HepG2 (cell line): ENCODE data around the gene ELAC1. TPM values are rescaled to one million over a fixed set of nuclear protein-coding genes. Genes with fewer than 3 reads are reported as not detected.
A peak's percentile ranks its signal among the peaks of the same experiment; 100 is the strongest.

ENCODE experiments used
- AHR ChIP-seq: IDR thresholded peaks from 2 replicates; pipeline ENCODE4 v1.6.1; 2018; ENCODE audit warnings: missing genetic modification reagents, missing compliant biosample characterization
- KDM4B ChIP-seq: sonication (generic); formaldehyde crosslinking; IDR thresholded peaks from 2 replicates; pipeline ENCODE4 v1.4.0; 2020; ENCODE audit warnings: missing genetic modification reagents
- NFE2L1 ChIP-seq: sonication (generic); formaldehyde crosslinking; IDR thresholded peaks from 2 replicates; pipeline ENCODE4 v1.4.0; 2020; ENCODE audit warnings: missing genetic modification reagents, mild to moderate bottlenecking, borderline replicate concordance
- ZNF446 ChIP-seq: sonication (generic); formaldehyde crosslinking; IDR thresholded peaks from 2 replicates; pipeline ENCODE4 v1.5.0; 2020; ENCODE audit warnings: mild to moderate bottlenecking, missing genetic modification reagents
- ZNF562 ChIP-seq: sonication (generic); formaldehyde crosslinking; IDR thresholded peaks from 2 replicates; pipeline ENCODE4 v1.8.0; 2022; ENCODE audit warnings: missing genetic modification reagents, borderline replicate concordance
- ZNF720 ChIP-seq: sonication (generic); formaldehyde crosslinking; IDR thresholded peaks from 2 replicates; pipeline ENCODE4 v1.4.0; 2020; ENCODE audit warnings: missing genetic modification reagents
- ZNF772 ChIP-seq: sonication (generic); formaldehyde crosslinking; IDR thresholded peaks from 2 replicates; pipeline ENCODE4 v1.5.0; 2020; ENCODE audit warnings: mild to moderate bottlenecking, missing genetic modification reagents
- ZNF850 ChIP-seq: sonication (generic); formaldehyde crosslinking; conservative IDR thresholded peaks from 2 replicates; pipeline ENCODE4 v1.9.0; 2021; ENCODE audit warnings: mild to moderate bottlenecking, missing genetic modification reagents
- polyA plus RNA-seq, 8 experiments: library from polyadenylated mRNA; depleted of rRNA in 3 of 8; stranded (reverse) in 7 of 8; unstranded in 1 of 8; fragments of >200 nt; fragmentation: Illumina TruSeq in 4 of 8; extraction: Trizol in 4 of 8; gene quantifications; 2 replicates each; pipeline versions ENCODE4 v1.2.1 to v1.2.3, GENCODE V29; 2011 to 2016; ENCODE audit warnings: low read depth in 4 of 8, missing spikeins in 1 of 8, mixed read lengths in 1 of 8; ENCODE audit not compliant: insufficient read depth in 1 of 8
- total RNA-seq, 5 experiments: library from RNA; depleted of rRNA; stranded (reverse); fragments of >200 nt; fragmentation: Illumina TruSeq; extraction: Trizol; gene quantifications; 2 replicates each; pipeline ENCODE4 v1.2.3, GENCODE V29; 2016; ENCODE audit warnings: low read depth in 1 of 5
- TF ChIP-seq, protein P1 (sequence below): sonication (generic); formaldehyde crosslinking; IDR thresholded peaks from 2 replicates; pipeline ENCODE4 v1.4.0; 2020; ENCODE audit warnings: mild to moderate bottlenecking, missing genetic modification reagents
- TF ChIP-seq, protein P2 (sequence below): sonication (generic); formaldehyde crosslinking; IDR thresholded peaks from 2 replicates; pipeline ENCODE4 v1.4.0; 2020; ENCODE audit warnings: mild to moderate bottlenecking, missing genetic modification reagents
- TF ChIP-seq, protein P3 (sequence below): sonication (generic); formaldehyde crosslinking; IDR thresholded peaks from 2 replicates; pipeline ENCODE4 v1.5.0; 2020; ENCODE audit warnings: mild to moderate bottlenecking, missing genetic modification reagents, borderline replicate concordance
- TF ChIP-seq, protein P4 (sequence below): sonication (generic); formaldehyde crosslinking; conservative IDR thresholded peaks from 2 replicates; pipeline ENCODE4 v1.4.0; 2020; ENCODE audit warnings: missing genetic modification reagents

The ELAC1 gene
- total and polyA plus RNA-seq, 2 of the 13 experiments (the other 11 are each of a cell fraction or from before 2014, with no cell fraction given), result 1.9 to 3.6 TPM

DNA sequence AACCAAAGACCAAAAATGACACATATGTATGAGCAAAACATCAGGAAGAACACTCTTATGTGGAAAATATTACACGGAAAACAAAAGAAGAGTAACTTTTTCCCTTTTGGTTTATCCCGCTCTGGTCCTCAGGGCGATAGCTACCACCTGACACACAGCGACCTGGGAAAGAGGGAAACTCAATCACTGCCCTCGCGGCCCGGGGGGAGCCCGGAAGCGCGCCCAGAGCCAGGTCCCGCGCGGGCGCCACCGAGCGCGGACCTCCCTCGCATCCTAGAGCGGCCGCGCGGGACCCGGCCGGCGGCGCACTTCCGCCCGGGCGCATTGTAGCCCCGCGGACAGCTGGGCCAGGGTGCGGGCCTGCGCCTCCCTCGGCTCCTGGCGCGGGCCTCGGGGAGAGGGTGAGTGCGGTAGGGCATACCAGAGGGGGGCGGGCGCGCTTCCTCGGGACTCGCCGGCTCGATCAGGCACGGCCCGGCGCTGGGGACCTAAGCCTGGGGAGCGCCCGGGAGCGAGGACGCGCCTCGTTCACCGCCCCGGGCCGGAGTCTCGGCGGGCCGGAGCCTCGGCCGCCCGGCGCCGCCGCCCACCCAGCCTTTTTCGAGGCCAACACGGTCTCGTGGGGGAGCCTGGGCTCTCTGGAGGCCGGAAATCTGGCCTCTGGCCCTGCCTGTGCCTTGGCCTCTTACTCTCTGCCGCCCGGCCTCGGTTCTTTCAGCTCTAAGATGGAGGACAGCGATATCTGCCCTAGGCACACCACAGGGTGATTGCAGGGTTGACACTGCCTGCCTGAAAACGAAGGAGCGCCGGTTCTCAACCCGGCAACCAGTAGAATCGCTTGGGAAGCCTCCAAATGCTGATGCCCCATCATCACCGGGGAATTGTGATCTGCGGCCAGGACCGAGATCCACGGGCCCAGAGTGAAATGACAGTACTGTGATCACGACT lies at the start of gene ELAC1 (continued):
- TF ChIP-seq ZNF446 (no peak; the same call in 1 of the 2 replicates), AHR (CRISPR knock-in tag) (no peak), ZNF850 (peak; percentile 79; the same call in 1 of the 2 replicates), ZNF562 (CRISPR knock-in tag) (no peak), ZNF720 (CRISPR knock-in tag) (no peak), ZNF772 (CRISPR knock-in tag) (no peak; the same call in 1 of the 2 replicates), KDM4B (CRISPR knock-in tag) (peak; percentile 26; the same call in 1 of the 2 replicates), NFE2L1 (CRISPR knock-in tag) (no peak)
- TF ChIP-seq, protein P1, sequence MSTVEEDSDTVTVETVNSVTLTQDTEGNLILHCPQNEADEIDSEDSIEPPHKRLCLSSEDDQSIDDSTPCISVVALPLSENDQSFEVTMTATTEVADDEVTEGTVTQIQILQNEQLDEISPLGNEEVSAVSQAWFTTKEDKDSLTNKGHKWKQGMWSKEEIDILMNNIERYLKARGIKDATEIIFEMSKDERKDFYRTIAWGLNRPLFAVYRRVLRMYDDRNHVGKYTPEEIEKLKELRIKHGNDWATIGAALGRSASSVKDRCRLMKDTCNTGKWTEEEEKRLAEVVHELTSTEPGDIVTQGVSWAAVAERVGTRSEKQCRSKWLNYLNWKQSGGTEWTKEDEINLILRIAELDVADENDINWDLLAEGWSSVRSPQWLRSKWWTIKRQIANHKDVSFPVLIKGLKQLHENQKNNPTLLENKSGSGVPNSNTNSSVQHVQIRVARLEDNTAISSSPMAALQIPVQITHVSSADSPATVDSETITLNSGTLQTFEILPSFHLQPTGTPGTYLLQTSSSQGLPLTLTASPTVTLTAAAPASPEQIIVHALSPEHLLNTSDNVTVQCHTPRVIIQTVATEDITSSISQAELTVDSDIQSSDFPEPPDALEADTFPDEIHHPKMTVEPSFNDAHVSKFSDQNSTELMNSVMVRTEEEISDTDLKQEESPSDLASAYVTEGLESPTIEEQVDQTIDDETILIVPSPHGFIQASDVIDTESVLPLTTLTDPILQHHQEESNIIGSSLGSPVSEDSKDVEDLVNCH (CRISPR knock-in tag), result no peak; the same call in 1 of the 2 replicates
- TF ChIP-seq, protein P2, sequence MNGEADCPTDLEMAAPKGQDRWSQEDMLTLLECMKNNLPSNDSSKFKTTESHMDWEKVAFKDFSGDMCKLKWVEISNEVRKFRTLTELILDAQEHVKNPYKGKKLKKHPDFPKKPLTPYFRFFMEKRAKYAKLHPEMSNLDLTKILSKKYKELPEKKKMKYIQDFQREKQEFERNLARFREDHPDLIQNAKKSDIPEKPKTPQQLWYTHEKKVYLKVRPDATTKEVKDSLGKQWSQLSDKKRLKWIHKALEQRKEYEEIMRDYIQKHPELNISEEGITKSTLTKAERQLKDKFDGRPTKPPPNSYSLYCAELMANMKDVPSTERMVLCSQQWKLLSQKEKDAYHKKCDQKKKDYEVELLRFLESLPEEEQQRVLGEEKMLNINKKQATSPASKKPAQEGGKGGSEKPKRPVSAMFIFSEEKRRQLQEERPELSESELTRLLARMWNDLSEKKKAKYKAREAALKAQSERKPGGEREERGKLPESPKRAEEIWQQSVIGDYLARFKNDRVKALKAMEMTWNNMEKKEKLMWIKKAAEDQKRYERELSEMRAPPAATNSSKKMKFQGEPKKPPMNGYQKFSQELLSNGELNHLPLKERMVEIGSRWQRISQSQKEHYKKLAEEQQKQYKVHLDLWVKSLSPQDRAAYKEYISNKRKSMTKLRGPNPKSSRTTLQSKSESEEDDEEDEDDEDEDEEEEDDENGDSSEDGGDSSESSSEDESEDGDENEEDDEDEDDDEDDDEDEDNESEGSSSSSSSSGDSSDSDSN (CRISPR knock-in tag), result peak; percentile 99
- TF ChIP-seq, protein P3, sequence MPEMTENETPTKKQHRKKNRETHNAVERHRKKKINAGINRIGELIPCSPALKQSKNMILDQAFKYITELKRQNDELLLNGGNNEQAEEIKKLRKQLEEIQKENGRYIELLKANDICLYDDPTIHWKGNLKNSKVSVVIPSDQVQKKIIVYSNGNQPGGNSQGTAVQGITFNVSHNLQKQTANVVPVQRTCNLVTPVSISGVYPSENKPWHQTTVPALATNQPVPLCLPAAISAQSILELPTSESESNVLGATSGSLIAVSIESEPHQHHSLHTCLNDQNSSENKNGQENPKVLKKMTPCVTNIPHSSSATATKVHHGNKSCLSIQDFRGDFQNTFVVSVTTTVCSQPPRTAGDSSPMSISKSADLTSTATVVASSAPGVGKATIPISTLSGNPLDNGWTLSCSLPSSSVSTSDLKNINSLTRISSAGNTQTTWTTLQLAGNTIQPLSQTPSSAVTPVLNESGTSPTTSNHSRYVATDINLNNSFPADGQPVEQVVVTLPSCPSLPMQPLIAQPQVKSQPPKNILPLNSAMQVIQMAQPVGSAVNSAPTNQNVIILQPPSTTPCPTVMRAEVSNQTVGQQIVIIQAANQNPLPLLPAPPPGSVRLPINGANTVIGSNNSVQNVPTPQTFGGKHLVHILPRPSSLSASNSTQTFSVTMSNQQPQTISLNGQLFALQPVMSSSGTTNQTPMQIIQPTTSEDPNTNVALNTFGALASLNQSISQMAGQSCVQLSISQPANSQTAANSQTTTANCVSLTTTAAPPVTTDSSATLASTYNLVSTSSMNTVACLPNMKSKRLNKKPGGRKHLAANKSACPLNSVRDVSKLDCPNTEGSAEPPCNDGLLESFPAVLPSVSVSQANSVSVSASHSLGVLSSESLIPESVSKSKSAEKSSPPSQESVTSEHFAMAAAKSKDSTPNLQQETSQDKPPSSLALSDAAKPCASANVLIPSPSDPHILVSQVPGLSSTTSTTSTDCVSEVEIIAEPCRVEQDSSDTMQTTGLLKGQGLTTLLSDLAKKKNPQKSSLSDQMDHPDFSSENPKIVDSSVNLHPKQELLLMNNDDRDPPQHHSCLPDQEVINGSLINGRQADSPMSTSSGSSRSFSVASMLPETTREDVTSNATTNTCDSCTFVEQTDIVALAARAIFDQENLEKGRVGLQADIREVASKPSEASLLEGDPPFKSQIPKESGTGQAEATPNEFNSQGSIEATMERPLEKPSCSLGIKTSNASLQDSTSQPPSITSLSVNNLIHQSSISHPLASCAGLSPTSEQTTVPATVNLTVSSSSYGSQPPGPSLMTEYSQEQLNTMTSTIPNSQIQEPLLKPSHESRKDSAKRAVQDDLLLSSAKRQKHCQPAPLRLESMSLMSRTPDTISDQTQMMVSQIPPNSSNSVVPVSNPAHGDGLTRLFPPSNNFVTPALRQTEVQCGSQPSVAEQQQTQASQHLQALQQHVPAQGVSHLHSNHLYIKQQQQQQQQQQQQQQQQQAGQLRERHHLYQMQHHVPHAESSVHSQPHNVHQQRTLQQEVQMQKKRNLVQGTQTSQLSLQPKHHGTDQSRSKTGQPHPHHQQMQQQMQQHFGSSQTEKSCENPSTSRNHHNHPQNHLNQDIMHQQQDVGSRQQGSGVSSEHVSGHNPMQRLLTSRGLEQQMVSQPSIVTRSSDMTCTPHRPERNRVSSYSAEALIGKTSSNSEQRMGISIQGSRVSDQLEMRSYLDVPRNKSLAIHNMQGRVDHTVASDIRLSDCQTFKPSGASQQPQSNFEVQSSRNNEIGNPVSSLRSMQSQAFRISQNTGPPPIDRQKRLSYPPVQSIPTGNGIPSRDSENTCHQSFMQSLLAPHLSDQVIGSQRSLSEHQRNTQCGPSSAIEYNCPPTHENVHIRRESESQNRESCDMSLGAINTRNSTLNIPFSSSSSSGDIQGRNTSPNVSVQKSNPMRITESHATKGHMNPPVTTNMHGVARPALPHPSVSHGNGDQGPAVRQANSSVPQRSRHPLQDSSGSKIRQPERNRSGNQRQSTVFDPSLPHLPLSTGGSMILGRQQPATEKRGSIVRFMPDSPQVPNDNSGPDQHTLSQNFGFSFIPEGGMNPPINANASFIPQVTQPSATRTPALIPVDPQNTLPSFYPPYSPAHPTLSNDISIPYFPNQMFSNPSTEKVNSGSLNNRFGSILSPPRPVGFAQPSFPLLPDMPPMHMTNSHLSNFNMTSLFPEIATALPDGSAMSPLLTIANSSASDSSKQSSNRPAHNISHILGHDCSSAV (CRISPR knock-in tag), result no peak
- TF ChIP-seq, protein P4, sequence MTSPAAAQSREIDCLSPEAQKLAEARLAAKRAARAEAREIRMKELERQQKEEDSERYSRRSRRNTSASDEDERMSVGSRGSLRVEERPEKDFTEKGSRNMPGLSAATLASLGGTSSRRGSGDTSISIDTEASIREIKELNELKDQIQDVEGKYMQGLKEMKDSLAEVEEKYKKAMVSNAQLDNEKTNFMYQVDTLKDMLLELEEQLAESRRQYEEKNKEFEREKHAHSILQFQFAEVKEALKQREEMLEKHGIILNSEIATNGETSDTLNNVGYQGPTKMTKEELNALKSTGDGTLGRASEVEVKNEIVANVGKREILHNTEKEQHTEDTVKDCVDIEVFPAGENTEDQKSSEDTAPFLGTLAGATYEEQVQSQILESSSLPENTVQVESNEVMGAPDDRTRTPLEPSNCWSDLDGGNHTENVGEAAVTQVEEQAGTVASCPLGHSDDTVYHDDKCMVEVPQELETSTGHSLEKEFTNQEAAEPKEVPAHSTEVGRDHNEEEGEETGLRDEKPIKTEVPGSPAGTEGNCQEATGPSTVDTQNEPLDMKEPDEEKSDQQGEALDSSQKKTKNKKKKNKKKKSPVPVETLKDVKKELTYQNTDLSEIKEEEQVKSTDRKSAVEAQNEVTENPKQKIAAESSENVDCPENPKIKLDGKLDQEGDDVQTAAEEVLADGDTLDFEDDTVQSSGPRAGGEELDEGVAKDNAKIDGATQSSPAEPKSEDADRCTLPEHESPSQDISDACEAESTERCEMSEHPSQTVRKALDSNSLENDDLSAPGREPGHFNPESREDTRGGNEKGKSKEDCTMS, result no peak
